T-helper 2 cell treated with Interferon-gamma antibody and Interleukin-4, amounts not matched to agents 5 μg/mL and 100 μg/mL, for 36 hours (primary cell): ENCODE measurements around the gene BST1.
A peak's percentile ranks its signal among the peaks of the same experiment; 100 is the strongest.

Experiments
- DNase-seq: peaks from one replicate; pipeline ENCODE4 v3.0.0; 2021; ENCODE audit warnings: low spot score
- H3K27ac Mint-ChIP-seq: one replicate; pipeline ENCODE4 v1.8.0; 2021; ENCODE audit warnings: mild to moderate bottlenecking, mixed read lengths
- H3K27me3 Mint-ChIP-seq: one replicate; pipeline ENCODE4 v1.8.0; 2021; ENCODE audit warnings: low read depth, mixed read lengths
- H3K36me3 Mint-ChIP-seq: one replicate; pipeline ENCODE4 v1.8.0; 2021; ENCODE audit warnings: low read depth, mixed read lengths
- H3K4me1 Mint-ChIP-seq: one replicate; pipeline ENCODE4 v1.8.0; 2021; ENCODE audit warnings: low read depth, mixed read lengths
- H3K4me3 Mint-ChIP-seq: one replicate; pipeline ENCODE4 v1.8.0; 2022; ENCODE audit warnings: mild to moderate bottlenecking, moderate library complexity, mixed read lengths
- H3K9me3 Mint-ChIP-seq: one replicate; pipeline ENCODE4 v1.8.0; 2021; ENCODE audit warnings: mixed read lengths

Gene BST1

GRCh38 chr4:15668566-15669435 lies 34.1 kb upstream of the BST1 start:
- H3K27ac Mint-ChIP-seq: no peak overlapping the region
- no peak overlapping the region for H3K4me3 Mint-ChIP-seq
- peaks cover 29% of the 10 kb centered on the region for H3K36me3 Mint-ChIP-seq
- DNase-seq: no peak
- H3K27me3 Mint-ChIP-seq: no peaks in the 10 kb centered on the region
- H3K9me3 Mint-ChIP-seq: peaks cover 5% of the 10 kb centered on the region
- peaks cover 35% of the 10 kb centered on the region for H3K4me1 Mint-ChIP-seq

- Mint-ChIP-seq H3K27me3 (no peaks in the 10 kb centered on the region), H3K4me3 (no peak overlapping the region), H3K9me3 (peaks cover 5% of the 10 kb centered on the region), H3K36me3 (peaks cover 31% of the 10 kb centered on the region), H3K4me1 (peaks cover 30% of the 10 kb centered on the region), H3K27ac (no peak overlapping the region)
- no peak for DNase-seq
These were observed 32.3 kb upstream of the BST1 start for GRCh38 chr4:15670576-15670975.

GRCh38 chr4:15672101-15672500 lies 30.8 kb upstream of the BST1 start:
- Mint-ChIP-seq H3K36me3 (peaks cover 25% of the 10 kb centered on the region), H3K27me3 (no peaks in the 10 kb centered on the region), H3K27ac (no peak overlapping the region), H3K4me1 (peaks cover 32% of the 10 kb centered on the region), H3K9me3 (no peaks in the 10 kb centered on the region), H3K4me3 (no peak overlapping the region)
- no peak for DNase-seq

GRCh38 chr4:15673337-15673736 lies 29.5 kb upstream of the BST1 start:
- Mint-ChIP-seq H3K27ac (no peak overlapping the region), H3K36me3 (peaks cover 26% of the 10 kb centered on the region), H3K9me3 (no peaks in the 10 kb centered on the region), H3K4me1 (peaks cover 40% of the 10 kb centered on the region), H3K4me3 (no peak overlapping the region), H3K27me3 (no peaks in the 10 kb centered on the region)
- no peak for DNase-seq

GRCh38 chr4:15674046-15674445 lies 28.8 kb upstream of the BST1 start:
- H3K4me3 Mint-ChIP-seq: no peak overlapping the region
- DNase-seq: no peak
- H3K4me1 Mint-ChIP-seq: peaks cover 39% of the 10 kb centered on the region
- H3K36me3 Mint-ChIP-seq: peaks cover 29% of the 10 kb centered on the region
- no peaks in the 10 kb centered on the region for H3K9me3 Mint-ChIP-seq
- no peaks in the 10 kb centered on the region for H3K27me3 Mint-ChIP-seq
- H3K27ac Mint-ChIP-seq: no peak overlapping the region

GRCh38 chr4:15674926-15675325 lies 27.9 kb upstream of the BST1 start:
- H3K36me3 Mint-ChIP-seq: peaks cover 34% of the 10 kb centered on the region
- H3K4me3 Mint-ChIP-seq: no peak overlapping the region

GRCh38 chr4:15675356-15675755 lies 27.5 kb upstream of the BST1 start:
- Mint-ChIP-seq H3K9me3 (no peaks in the 10 kb centered on the region), H3K4me3 (no peak overlapping the region), H3K4me1 (peaks cover 41% of the 10 kb centered on the region), H3K27ac (no peak overlapping the region), H3K36me3 (peaks cover 32% of the 10 kb centered on the region), H3K27me3 (no peaks in the 10 kb centered on the region)
- DNase-seq: no peak

More at GRCh38 chr4:15674926-15675325, 27.9 kb upstream of the BST1 start:
- Mint-ChIP-seq H3K9me3 (no peaks in the 10 kb centered on the region), H3K27ac (no peak overlapping the region), H3K4me1 (peaks cover 42% of the 10 kb centered on the region), H3K27me3 (no peaks in the 10 kb centered on the region)
- no peak for DNase-seq

- Mint-ChIP-seq H3K27ac (no peak overlapping the region), H3K27me3 (no peaks in the 10 kb centered on the region), H3K36me3 (peaks cover 32% of the 10 kb centered on the region), H3K4me3 (no peak overlapping the region), H3K4me1 (peaks cover 41% of the 10 kb centered on the region), H3K9me3 (no peaks in the 10 kb centered on the region)
- DNase-seq: no peak
These were observed 26.8 kb upstream of the BST1 start for GRCh38 chr4:15676039-15676438.

- Mint-ChIP-seq H3K4me1 (peaks cover 35% of the 10 kb centered on the region), H3K27ac (no peak overlapping the region), H3K9me3 (no peaks in the 10 kb centered on the region), H3K36me3 (peaks cover 27% of the 10 kb centered on the region), H3K4me3 (no peak overlapping the region), H3K27me3 (no peaks in the 10 kb centered on the region)
- DNase-seq: no peak
These were observed 26.0 kb upstream of the BST1 start for GRCh38 chr4:15676899-15677298.

- H3K27me3 Mint-ChIP-seq: no peaks in the 10 kb centered on the region
- H3K36me3 Mint-ChIP-seq: peaks cover 25% of the 10 kb centered on the region
- H3K9me3 Mint-ChIP-seq: no peaks in the 10 kb centered on the region
- DNase-seq: no peak
- no peak overlapping the region for H3K27ac Mint-ChIP-seq
- H3K4me3 Mint-ChIP-seq: no peak overlapping the region
- peaks cover 37% of the 10 kb centered on the region for H3K4me1 Mint-ChIP-seq
These were observed 25.3 kb upstream of the BST1 start for GRCh38 chr4:15677507-15677988.

- no peak for DNase-seq
- no peaks in the 10 kb centered on the region for H3K9me3 Mint-ChIP-seq
- peaks cover 31% of the 10 kb centered on the region for H3K36me3 Mint-ChIP-seq
- peaks cover 44% of the 10 kb centered on the region for H3K4me1 Mint-ChIP-seq
- peak overlapping the region; percentile 95 for H3K27ac Mint-ChIP-seq
- H3K27me3 Mint-ChIP-seq: no peaks in the 10 kb centered on the region
- peak overlapping the region; percentile 96 for H3K4me3 Mint-ChIP-seq
These were observed 21.8 kb upstream of the BST1 start for GRCh38 chr4:15681067-15681371.

GRCh38 chr4:15681372-15682241 lies 21.3 kb upstream of the BST1 start, which contains the start of gene FAM200B:
Gene FAM200B (plus strand): TSS chr4:15681827. CDS start chr4:15686978, 5,151 bp downstream.
- H3K4me1 Mint-ChIP-seq: peaks cover 39% of the 10 kb centered on the region
- H3K9me3 Mint-ChIP-seq: no peaks in the 10 kb centered on the region
- peak; percentile 98 for DNase-seq
- H3K27ac Mint-ChIP-seq: peak within 1 kb of the TSS; percentile 95
- peaks cover 34% of the 10 kb centered on the region for H3K36me3 Mint-ChIP-seq
- H3K27me3 Mint-ChIP-seq: no peaks in the 10 kb centered on the region
- H3K4me3 Mint-ChIP-seq: peak within 1 kb of the TSS; percentile 96

- Mint-ChIP-seq H3K4me3 (peak overlapping the region; percentile 96), H3K9me3 (no peaks in the 10 kb centered on the region), H3K27me3 (no peaks in the 10 kb centered on the region), H3K36me3 (peaks cover 39% of the 10 kb centered on the region), H3K27ac (peak overlapping the region; percentile 95), H3K4me1 (peaks cover 34% of the 10 kb centered on the region)
- no peak for DNase-seq
These were observed 20.4 kb upstream of the BST1 start for GRCh38 chr4:15682242-15683142.
